Loucy (cell line): ENCODE measurements around the gene S100A12.
"Not testable (repeated sequence)": the region's sequence is repeated elsewhere in the genome, so short reads cannot be mapped to it uniquely, and the experiment has no call there.

Source experiments
- H2AFZ ChIP-seq: fragments of 200-600 bp; sonication (generic); 2 replicates; pipeline ENCODE4 v1.6.0; 2016; ENCODE audit warnings: antibody characterized with exemption, mild to moderate bottlenecking, low read length, moderate library complexity
- H3F3A ChIP-seq: fragments of 200-600 bp; 2 replicates; pipeline ENCODE4 v1.6.0; 2016; ENCODE audit warnings: antibody characterized with exemption, low read depth, mild to moderate bottlenecking
- H3K27me3 ChIP-seq: fragments of 200-600 bp; sonication (generic); 2 replicates; pipeline ENCODE4 v1.6.1; 2014; ENCODE audit warnings: low read length, mild to moderate bottlenecking; ENCODE audit not compliant: insufficient read depth, poor library complexity, severe bottlenecking
- H3K36me3 ChIP-seq: fragments of 200-600 bp; sonication (generic); 2 replicates; pipeline ENCODE4 v1.6.1; 2016; ENCODE audit warnings: low read length; ENCODE audit not compliant: insufficient read depth
- H3K4me1 ChIP-seq: fragments of 200-600 bp; sonication (generic); 2 replicates; pipeline ENCODE4 v1.5.1; 2014; ENCODE audit warnings: low read length, mild to moderate bottlenecking; ENCODE audit not compliant: insufficient read depth, poor library complexity, severe bottlenecking
- H3K4me2 ChIP-seq: fragments of 200-600 bp; sonication (generic); 2 replicates; pipeline ENCODE4 v1.6.0; 2014; ENCODE audit warnings: antibody characterized with exemption, low read length, low read depth, mild to moderate bottlenecking; ENCODE audit not compliant: poor library complexity, severe bottlenecking
- H3K4me3 ChIP-seq: fragments of 200-600 bp; sonication (generic); 2 replicates; pipeline ENCODE4 v1.5.1; 2014; ENCODE audit warnings: low read length, mild to moderate bottlenecking, mixed read lengths; ENCODE audit not compliant: poor library complexity, severe bottlenecking
- H3K79me2 ChIP-seq: fragments of 200-600 bp; sonication (generic); 2 replicates; pipeline ENCODE4 v1.6.1; 2014; ENCODE audit warnings: low read length; ENCODE audit not compliant: insufficient read depth
- H3K9ac ChIP-seq: fragments of 200-600 bp; sonication (generic); 2 replicates; pipeline ENCODE4 v1.6.0; 2014; ENCODE audit warnings: mild to moderate bottlenecking, low read depth, low read length, moderate library complexity; ENCODE audit not compliant: poor library complexity, severe bottlenecking
- H3K9me2 ChIP-seq: fragments of 200-600 bp; sonication (generic); replicated peaks from 2 replicates; pipeline ENCODE4 v1.6.1; 2016; ENCODE audit warnings: low read depth, low read length, mixed read lengths
- H3K9me3 ChIP-seq: fragments of 200-600 bp; sonication (generic); 2 replicates; pipeline ENCODE4 v1.6.1; 2014; ENCODE audit warnings: mild to moderate bottlenecking, antibody characterized with exemption, low read length, low read depth; ENCODE audit not compliant: insufficient read depth
- H4K20me1 ChIP-seq: fragments of 200-600 bp; sonication (generic); 2 replicates; pipeline ENCODE4 v1.6.0; 2014; ENCODE audit warnings: antibody characterized with exemption, low read length, mild to moderate bottlenecking; ENCODE audit not compliant: insufficient read depth, poor library complexity, severe bottlenecking
- CTCF ChIP-seq: fragments of 200-600 bp; sonication (generic); conservative IDR thresholded peaks from 2 replicates; pipeline ENCODE4 v1.5.1; 2014; ENCODE audit warnings: mild to moderate bottlenecking, antibody characterized with exemption, low read length
- EZH2phosphoT487 ChIP-seq: fragments of 200-600 bp; IDR thresholded peaks from 2 replicates; pipeline ENCODE4 v1.6.1; 2018; ENCODE audit warnings: antibody characterized with exemption, mild to moderate bottlenecking, moderate library complexity, borderline replicate concordance

S100A12 gene

GRCh38 chr1:153375511-153375910, at the start of gene S100A12:
TSS of gene S100A12 (minus strand) at chr1:153375621. CDS start at chr1:153374592, 1,029 bp downstream.
- Histone ChIP-seq H3K79me2 (no peaks in the 10 kb centered on the region), H3K9me2 (no peaks in the 10 kb centered on the region), H3K9me3 (no peaks in the 10 kb centered on the region), H2AFZ (no peak within 1 kb of the TSS), H3F3A (no peaks in the 10 kb centered on the region), H3K36me3 (no peaks in the 10 kb centered on the region), H3K9ac (no peak within 1 kb of the TSS), H4K20me1 (no peaks in the 10 kb centered on the region), H3K4me2 (no peak within 1 kb of the TSS), H3K4me3 (no peak within 1 kb of the TSS), H3K4me1 (no peaks in the 10 kb centered on the region), H3K27me3 (no peaks in the 10 kb centered on the region)
- TF ChIP-seq CTCF (no peak), EZH2phosphoT487 (no peak)

GRCh38 chr1:153422450-153423068, 47.1 kb upstream of the S100A12 start:
- Histone ChIP-seq H3K36me3 (no peaks in the 10 kb centered on the region), H3F3A (no peaks in the 10 kb centered on the region), H3K9ac (no peak overlapping the region), H3K9me3 (no peaks in the 10 kb centered on the region), H3K79me2 (no peaks in the 10 kb centered on the region), H3K9me2 (no peaks in the 10 kb centered on the region), H4K20me1 (no peaks in the 10 kb centered on the region), H3K4me1 (no peaks in the 10 kb centered on the region), H2AFZ (no peak overlapping the region), H3K27me3 (no peaks in the 10 kb centered on the region), H3K4me2 (no peak overlapping the region), H3K4me3 (no peak overlapping the region)
- TF ChIP-seq EZH2phosphoT487 (no peak), CTCF (no peak)

GRCh38 chr1:153420306-153420705, 44.9 kb upstream of the S100A12 start:
- Histone ChIP-seq H3F3A (no peaks in the 10 kb centered on the region), H3K4me2 (no peak overlapping the region), H3K79me2 (no peaks in the 10 kb centered on the region), H3K4me3 (no peak overlapping the region), H4K20me1 (no peaks in the 10 kb centered on the region), H3K9ac (no peak overlapping the region), H3K9me3 (no peaks in the 10 kb centered on the region), H3K36me3 (no peaks in the 10 kb centered on the region), H3K9me2 (no peaks in the 10 kb centered on the region), H3K27me3 (no peaks in the 10 kb centered on the region), H2AFZ (no peak overlapping the region), H3K4me1 (no peaks in the 10 kb centered on the region)
- no peak for TF ChIP-seq CTCF
- no peak for TF ChIP-seq EZH2phosphoT487

- H3K4me1 ChIP-seq, H3K4me3 ChIP-seq, H3K9ac ChIP-seq, H3K27me3 ChIP-seq, H3K36me3 ChIP-seq, H3K9me3 ChIP-seq, H3F3A ChIP-seq, H3K4me2 ChIP-seq, H2AFZ ChIP-seq, H3K79me2 ChIP-seq, H3K9me2 ChIP-seq, H4K20me1 ChIP-seq: not testable (repeated sequence)
These were observed 44.0 kb upstream of the S100A12 start for GRCh38 chr1:153419436-153419793.

GRCh38 chr1:153418758-153419435, 43.5 kb upstream of the S100A12 start:
- H3K4me1 ChIP-seq, H2AFZ ChIP-seq, H3K9ac ChIP-seq, H4K20me1 ChIP-seq, H3K4me2 ChIP-seq, H3K79me2 ChIP-seq, H3K27me3 ChIP-seq, H3K36me3 ChIP-seq, H3F3A ChIP-seq, H3K9me2 ChIP-seq, H3K4me3 ChIP-seq, H3K9me3 ChIP-seq: not testable (repeated sequence)
